Neural progenitor cell (in vitro differentiated cells): ENCODE results near the gene PRAF2. TPM values are rescaled to one million over a fixed set of nuclear protein-coding genes. Genes with fewer than 3 reads are reported as not detected.

Source experiments
- DNase-seq: peaks from one replicate; pipeline ENCODE4 v3.0.0-alpha.2; 2016; ENCODE audit warnings: low spot score
- H2AFZ ChIP-seq: fragments of 200-600 bp; sonication (generic); replicated peaks from 2 replicates; pipeline ENCODE4 v1.6.1; 2016; ENCODE audit warnings: antibody characterized with exemption
- H3F3A ChIP-seq: fragments of 200-600 bp; sonication (generic); 2 replicates; pipeline ENCODE4 v1.6.1; 2016; ENCODE audit warnings: antibody characterized with exemption, low read depth
- H3K27ac ChIP-seq: fragments of 200-600 bp; sonication (generic); 2 replicates; pipeline ENCODE4 v1.5.1; 2016; ENCODE audit warnings: mild to moderate bottlenecking
- H3K27me3 ChIP-seq: fragments of 200-600 bp; sonication (generic); 2 replicates; pipeline ENCODE4 v1.6.1; 2016; ENCODE audit warnings: mild to moderate bottlenecking, moderate library complexity
- H3K36me3 ChIP-seq: fragments of 200-600 bp; sonication (generic); 2 replicates; pipeline ENCODE4 v1.5.1; 2016
- H3K4me1 ChIP-seq: fragments of 200-600 bp; sonication (generic); 2 replicates; pipeline ENCODE4 v1.6.1; 2016; ENCODE audit warnings: mixed run types
- H3K4me2 ChIP-seq: fragments of 200-600 bp; sonication (generic); 2 replicates; pipeline ENCODE4 v1.6.1; 2016
- H3K4me3 ChIP-seq: fragments of 200-600 bp; sonication (generic); 2 replicates; pipeline ENCODE4 v1.5.1; 2016
- H3K79me2 ChIP-seq: fragments of 200-600 bp; sonication (generic); 2 replicates; pipeline ENCODE4 v1.6.1; 2016; ENCODE audit warnings: low read depth
- H3K9ac ChIP-seq: fragments of 200-600 bp; sonication (generic); 2 replicates; pipeline ENCODE4 v1.6.1; 2016
- H3K9me3 ChIP-seq: fragments of 200-600 bp; sonication (generic); 2 replicates; pipeline ENCODE4 v1.5.1; 2016; ENCODE audit warnings: low read depth
- H4K20me1 ChIP-seq: fragments of 200-600 bp; sonication (generic); 2 replicates; pipeline ENCODE4 v1.6.1; 2016; ENCODE audit warnings: low read depth
- H3K27ac Mint-ChIP-seq: 3 replicates; pipeline ENCODE4 v1.8.0; 2021; ENCODE audit warnings: mixed read lengths
- H3K27me3 Mint-ChIP-seq: 2 replicates; pipeline ENCODE4 v1.8.0; 2022; ENCODE audit warnings: low read depth, mild to moderate bottlenecking, inconsistent platforms, moderate library complexity, mixed read lengths; ENCODE audit not compliant: insufficient read depth
- H3K36me3 Mint-ChIP-seq: 3 replicates; pipeline ENCODE4 v1.8.0; 2021; ENCODE audit warnings: mixed read lengths
- H3K4me1 Mint-ChIP-seq: 3 replicates; pipeline ENCODE4 v1.8.0; 2021; ENCODE audit warnings: mixed read lengths
- H3K4me3 Mint-ChIP-seq: 3 replicates; pipeline ENCODE4 v1.8.0; 2021; ENCODE audit warnings: mild to moderate bottlenecking, moderate library complexity, mixed read lengths
- H3K9me3 Mint-ChIP-seq: 3 replicates; pipeline ENCODE4 v1.8.0; 2020; ENCODE audit warnings: mixed read lengths
- EZH2 ChIP-seq: fragments of 200-600 bp; sonication (generic); IDR thresholded peaks from 2 replicates; pipeline ENCODE4 v1.6.1; 2017; ENCODE audit warnings: antibody characterized with exemption, mild to moderate bottlenecking, moderate library complexity
- EZH2phosphoT487 ChIP-seq: fragments of 200-600 bp; sonication (generic); IDR thresholded peaks from 2 replicates; pipeline ENCODE4 v1.6.1; 2017; ENCODE audit warnings: antibody characterized with exemption
- total RNA-seq: library from RNA; depleted of rRNA; stranded (reverse); fragments of >200 nt; gene quantifications from 2 replicates; pipeline ENCODE4 v1.2.3, GENCODE V29; 2015; ENCODE audit warnings: low replicate concordance
- TF ChIP-seq, protein P1 (sequence below): fragments of 200-600 bp; sonication (generic); IDR thresholded peaks from 2 replicates; pipeline ENCODE4 v1.5.1; 2017; ENCODE audit warnings: antibody characterized with exemption, mild to moderate bottlenecking

The PRAF2 gene
- total RNA-seq, 1 donor from 2014 or later = 0.30 TPM

DNA sequence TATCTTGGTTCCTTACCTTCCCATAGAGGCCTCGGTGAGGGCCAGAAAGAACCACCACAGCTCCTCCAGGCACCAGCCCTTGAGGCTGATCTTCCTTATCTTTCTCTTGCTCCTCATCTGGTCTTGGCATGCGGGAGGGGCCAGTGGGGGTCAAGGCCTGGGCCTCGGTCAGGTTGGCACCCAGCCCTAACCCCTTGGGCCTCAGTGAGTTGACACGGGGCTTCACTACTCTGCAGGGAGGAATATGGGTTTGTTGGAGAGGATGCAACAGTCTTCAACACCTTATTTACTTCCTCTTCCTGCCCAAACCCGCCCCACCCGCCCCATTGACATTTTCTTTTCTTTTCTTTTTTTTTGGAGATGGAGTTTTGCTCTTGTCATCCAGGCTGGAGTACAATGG, 43.8 kb upstream of the PRAF2 start:
- DNase-seq = no peak
- Histone ChIP-seq H3K4me1 (no peaks in the 10 kb centered on the region), H3K4me2 (no peak overlapping the region), H3K9me3 (no peaks in the 10 kb centered on the region), H2AFZ (no peak overlapping the region), H3K36me3 (no peaks in the 10 kb centered on the region), H4K20me1 (no peaks in the 10 kb centered on the region), H3K9ac (no peak overlapping the region), H3K27ac (no peak overlapping the region), H3F3A (no peaks in the 10 kb centered on the region), H3K4me3 (no peak overlapping the region), H3K79me2 (peaks cover 4% of the 10 kb centered on the region), H3K27me3 (no peaks in the 10 kb centered on the region)
- Mint-ChIP-seq H3K36me3 (peaks cover 22% of the 10 kb centered on the region), H3K4me1 (no peaks in the 10 kb centered on the region), H3K9me3 (peaks cover 12% of the 10 kb centered on the region), H3K27ac (no peak overlapping the region), H3K27me3 (peaks cover 5% of the 10 kb centered on the region), H3K4me3 (no peak overlapping the region)
- TF ChIP-seq, protein P1, sequence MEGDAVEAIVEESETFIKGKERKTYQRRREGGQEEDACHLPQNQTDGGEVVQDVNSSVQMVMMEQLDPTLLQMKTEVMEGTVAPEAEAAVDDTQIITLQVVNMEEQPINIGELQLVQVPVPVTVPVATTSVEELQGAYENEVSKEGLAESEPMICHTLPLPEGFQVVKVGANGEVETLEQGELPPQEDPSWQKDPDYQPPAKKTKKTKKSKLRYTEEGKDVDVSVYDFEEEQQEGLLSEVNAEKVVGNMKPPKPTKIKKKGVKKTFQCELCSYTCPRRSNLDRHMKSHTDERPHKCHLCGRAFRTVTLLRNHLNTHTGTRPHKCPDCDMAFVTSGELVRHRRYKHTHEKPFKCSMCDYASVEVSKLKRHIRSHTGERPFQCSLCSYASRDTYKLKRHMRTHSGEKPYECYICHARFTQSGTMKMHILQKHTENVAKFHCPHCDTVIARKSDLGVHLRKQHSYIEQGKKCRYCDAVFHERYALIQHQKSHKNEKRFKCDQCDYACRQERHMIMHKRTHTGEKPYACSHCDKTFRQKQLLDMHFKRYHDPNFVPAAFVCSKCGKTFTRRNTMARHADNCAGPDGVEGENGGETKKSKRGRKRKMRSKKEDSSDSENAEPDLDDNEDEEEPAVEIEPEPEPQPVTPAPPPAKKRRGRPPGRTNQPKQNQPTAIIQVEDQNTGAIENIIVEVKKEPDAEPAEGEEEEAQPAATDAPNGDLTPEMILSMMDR = no peak
- TF ChIP-seq EZH2phosphoT487 (no peak), EZH2 (no peak)

DNA sequence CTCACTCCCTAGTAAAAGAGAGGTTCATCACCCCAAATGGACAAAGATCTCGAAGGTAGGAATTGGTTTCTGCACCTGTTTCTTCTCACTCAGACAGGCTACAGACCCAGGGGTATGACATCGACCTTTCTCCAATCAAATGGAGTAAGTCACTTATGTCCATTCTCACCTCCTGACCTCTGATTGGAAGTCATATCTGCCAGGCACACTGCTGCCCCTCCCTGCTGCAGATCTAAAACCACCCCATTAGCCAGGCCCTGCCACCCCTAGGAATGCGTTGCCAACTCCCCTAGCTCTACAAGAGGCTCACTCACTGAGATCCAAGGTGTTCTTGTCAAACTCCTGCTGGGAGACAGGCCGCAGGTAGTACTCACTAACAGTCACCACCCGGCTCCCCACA, 42.9 kb upstream of the PRAF2 start:
- peaks cover 12% of the 10 kb centered on the region for H3K9me3 Mint-ChIP-seq
- Histone ChIP-seq H3K36me3 (no peaks in the 10 kb centered on the region), H3K9ac (no peak overlapping the region), H2AFZ (no peak overlapping the region), H3K79me2 (no peaks in the 10 kb centered on the region), H3K4me3 (no peak overlapping the region), H3K4me2 (no peak overlapping the region), H3K27me3 (no peaks in the 10 kb centered on the region), H3K9me3 (no peaks in the 10 kb centered on the region), H3K4me1 (no peaks in the 10 kb centered on the region), H3K27ac (no peak overlapping the region), H4K20me1 (no peaks in the 10 kb centered on the region), H3F3A (no peaks in the 10 kb centered on the region)
- no peak overlapping the region for H3K4me3 Mint-ChIP-seq
- H3K27ac Mint-ChIP-seq = no peak overlapping the region
- DNase-seq = no peak
- H3K4me1 Mint-ChIP-seq = peaks cover 5% of the 10 kb centered on the region
- peaks cover 25% of the 10 kb centered on the region for H3K36me3 Mint-ChIP-seq
- TF ChIP-seq, protein P1 = no peak
- no peak for TF ChIP-seq EZH2
- no peak for TF ChIP-seq EZH2phosphoT487
- H3K27me3 Mint-ChIP-seq = peaks cover 6% of the 10 kb centered on the region

DNA sequence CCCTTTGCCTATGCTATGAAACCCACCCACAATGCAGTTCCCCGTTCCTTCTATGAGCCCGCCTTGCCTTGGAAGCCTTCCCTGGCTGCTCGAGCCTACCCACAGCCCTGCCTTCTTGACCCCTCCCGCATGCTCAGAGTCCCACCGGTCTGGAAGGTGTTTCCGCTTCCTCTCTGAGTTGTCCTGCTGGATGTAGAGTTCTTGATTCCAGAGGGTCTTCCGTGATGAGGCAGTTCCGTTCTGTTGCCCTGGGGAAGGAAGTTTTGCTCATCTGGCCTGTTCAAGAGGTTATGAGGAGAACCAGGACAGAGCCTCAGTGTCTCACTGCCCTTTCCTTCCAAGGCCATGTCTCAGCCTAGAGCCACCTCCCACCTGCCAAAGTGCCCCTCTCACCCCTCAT, 42.3 kb upstream of the PRAF2 start:
- peaks cover 7% of the 10 kb centered on the region for H3K27me3 Mint-ChIP-seq
- Histone ChIP-seq H2AFZ (no peak overlapping the region), H3K9me3 (no peaks in the 10 kb centered on the region), H3K9ac (no peak overlapping the region), H3K4me1 (no peaks in the 10 kb centered on the region), H3K27me3 (no peaks in the 10 kb centered on the region), H3K4me3 (no peak overlapping the region), H3K36me3 (no peaks in the 10 kb centered on the region), H3F3A (no peaks in the 10 kb centered on the region), H3K4me2 (no peak overlapping the region), H3K79me2 (no peaks in the 10 kb centered on the region), H3K27ac (no peak overlapping the region), H4K20me1 (no peaks in the 10 kb centered on the region)
- peaks cover 9% of the 10 kb centered on the region for H3K9me3 Mint-ChIP-seq
- no peak for DNase-seq
- peaks cover 5% of the 10 kb centered on the region for H3K4me1 Mint-ChIP-seq
- no peak overlapping the region for H3K4me3 Mint-ChIP-seq
- peaks cover 22% of the 10 kb centered on the region for H3K36me3 Mint-ChIP-seq
- TF ChIP-seq EZH2 (no peak), EZH2phosphoT487 (no peak)
- TF ChIP-seq, protein P1 = no peak
- H3K27ac Mint-ChIP-seq = no peak overlapping the region
